Coronary artery (tissue), 2 donors: ENCODE data around the gene WDR13.

Experiments
- DNase-seq: peaks from one replicate; pipeline ENCODE4 v3.0.0-alpha.2; 2017; ENCODE audit warnings: low spot score
- H3K27ac ChIP-seq, 2 donors: fragments of 200-600 bp; sonication (generic); one replicate each; pipeline ENCODE4 v1.5.1; 2016 to 2019
- H3K4me3 ChIP-seq: fragments of 200-600 bp; sonication (generic); 2 replicates; pipeline ENCODE4 v1.5.1; 2016; ENCODE audit warnings: mild to moderate bottlenecking, moderate library complexity
- CTCF ChIP-seq: fragments of 200-600 bp; sonication (generic); IDR thresholded peaks from one replicate; pipeline ENCODE4 v1.5.1; 2019; ENCODE audit warnings: antibody characterized with exemption

Gene WDR13

GRCh38 chrX:48579259-48579658 is 18.0 kb upstream of the WDR13 start:
- Histone ChIP-seq H3K4me3 (no peak overlapping the region), H3K27ac (no peak overlapping the region)
- no peak for TF ChIP-seq CTCF
- no peak for DNase-seq

GRCh38 chrX:48580662-48581061 is 16.6 kb upstream of the WDR13 start:
- no peak overlapping the region for H3K4me3 ChIP-seq
- no peak for TF ChIP-seq CTCF
- no peak for DNase-seq
- no peak overlapping the region for H3K27ac ChIP-seq

GRCh38 chrX:48584698-48585097 is 12.6 kb upstream of the WDR13 start:
- no peak overlapping the region for H3K4me3 ChIP-seq
- DNase-seq: no peak
- H3K27ac ChIP-seq: no peak overlapping the region
- TF ChIP-seq CTCF: no peak

GRCh38 chrX:48589482-48590162 is 7.7 kb upstream of the WDR13 start:
- no peak overlapping the region for H3K27ac ChIP-seq
- DNase-seq: no peak
- TF ChIP-seq CTCF: no peak
- no peak overlapping the region for H3K4me3 ChIP-seq

GRCh38 chrX:48590203-48591103 is 6.8 kb upstream of the WDR13 start:
- no peak for TF ChIP-seq CTCF
- Histone ChIP-seq H3K4me3 (no peak overlapping the region), H3K27ac (peak overlapping the region in 1 of 2 donors; percentile 15)
- no peak for DNase-seq

GRCh38 chrX:48591255-48591791 is 6.0 kb upstream of the WDR13 start:
- DNase-seq: no peak
- no peak overlapping the region for H3K4me3 ChIP-seq
- H3K27ac ChIP-seq: peak overlapping the region in 1 of 2 donors; percentile 19
- no peak for TF ChIP-seq CTCF
